Right atrium auricular region (tissue), 2 donors: ENCODE results near the gene TMEM39A. TPM values are rescaled to one million over a fixed set of nuclear protein-coding genes. Genes with fewer than 3 reads are reported as not detected.

Experiments used
- DNase-seq: peaks from one replicate; pipeline ENCODE4 v3.0.0-alpha.2; 2019; ENCODE audit warnings: low spot score
- H3K27ac ChIP-seq, 2 donors: fragments of 200-600 bp; sonication (generic); 1 replicate in 1 of 2; 2 replicates in 1 of 2; pipeline ENCODE4 v1.5.1; 2016 to 2019
- H3K27me3 ChIP-seq, 2 donors: fragments of 200-600 bp; sonication (generic); one replicate each; pipeline versions ENCODE4 v1.5.1 to v1.6.0; 2017 to 2019
- H3K36me3 ChIP-seq: fragments of 200-600 bp; sonication (generic); one replicate; pipeline ENCODE4 v1.5.1; 2016
- H3K4me1 ChIP-seq, 2 donors: fragments of 200-600 bp; sonication (generic); one replicate each; pipeline versions ENCODE4 v1.5.1 to v1.6.0; 2017 to 2019
- H3K4me3 ChIP-seq, 2 donors: fragments of 200-600 bp; sonication (generic); 1 replicate in 1 of 2; 2 replicates in 1 of 2; pipeline ENCODE4 v1.5.1; 2017 to 2019; ENCODE audit warnings: mild to moderate bottlenecking in 1 of 2, moderate library complexity in 1 of 2
- H3K9me3 ChIP-seq, 2 donors: fragments of 200-600 bp; sonication (generic); one replicate each; pipeline ENCODE4 v1.5.1; 2019
- total RNA-seq, 2 donors: library from RNA; depleted of rRNA; stranded (reverse); fragments of >200 nt; gene quantifications; one replicate each; pipeline ENCODE4 v1.1.0, GENCODE V29; 2016
- TF ChIP-seq, protein P1 (sequence below), 2 donors: fragments of 200-600 bp; sonication (generic); IDR thresholded peaks; one replicate each; pipeline ENCODE4 v1.5.1; 2019; ENCODE audit warnings: antibody characterized with exemption in 2 of 2

The TMEM39A gene
- total RNA-seq, 2 donors from 2014 or later = 21.2 to 21.5 TPM

DNA sequence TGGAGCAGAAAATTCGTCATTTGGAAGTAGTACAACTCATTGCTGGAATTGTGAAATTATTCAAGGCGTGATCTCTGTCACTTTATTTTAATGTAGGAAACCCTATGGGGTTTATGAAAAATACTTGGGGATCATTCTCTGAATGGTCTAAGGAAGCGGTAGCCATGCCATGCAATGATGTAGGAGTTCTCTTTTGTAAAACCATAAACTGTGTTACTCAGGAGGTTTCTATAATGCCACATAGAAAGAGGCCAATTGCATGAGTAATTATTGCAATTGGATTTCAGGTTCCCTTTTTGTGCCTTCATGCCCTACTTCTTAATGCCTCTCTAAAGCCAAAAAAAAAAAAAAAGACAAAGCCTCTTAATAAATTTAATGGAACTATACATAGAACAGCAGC, 29.4 kb upstream of the TMEM39A start:
- H3K27me3 ChIP-seq = no peaks in the 10 kb centered on the region
- H3K4me1 ChIP-seq = peaks cover 0 to 9% of the 10 kb centered on the region in 2 donors
- no peaks in the 10 kb centered on the region for H3K9me3 ChIP-seq
- H3K36me3 ChIP-seq = peaks cover 26% of the 10 kb centered on the region
- no peak for DNase-seq
- no peak overlapping the region for H3K27ac ChIP-seq
- TF ChIP-seq, protein P1, sequence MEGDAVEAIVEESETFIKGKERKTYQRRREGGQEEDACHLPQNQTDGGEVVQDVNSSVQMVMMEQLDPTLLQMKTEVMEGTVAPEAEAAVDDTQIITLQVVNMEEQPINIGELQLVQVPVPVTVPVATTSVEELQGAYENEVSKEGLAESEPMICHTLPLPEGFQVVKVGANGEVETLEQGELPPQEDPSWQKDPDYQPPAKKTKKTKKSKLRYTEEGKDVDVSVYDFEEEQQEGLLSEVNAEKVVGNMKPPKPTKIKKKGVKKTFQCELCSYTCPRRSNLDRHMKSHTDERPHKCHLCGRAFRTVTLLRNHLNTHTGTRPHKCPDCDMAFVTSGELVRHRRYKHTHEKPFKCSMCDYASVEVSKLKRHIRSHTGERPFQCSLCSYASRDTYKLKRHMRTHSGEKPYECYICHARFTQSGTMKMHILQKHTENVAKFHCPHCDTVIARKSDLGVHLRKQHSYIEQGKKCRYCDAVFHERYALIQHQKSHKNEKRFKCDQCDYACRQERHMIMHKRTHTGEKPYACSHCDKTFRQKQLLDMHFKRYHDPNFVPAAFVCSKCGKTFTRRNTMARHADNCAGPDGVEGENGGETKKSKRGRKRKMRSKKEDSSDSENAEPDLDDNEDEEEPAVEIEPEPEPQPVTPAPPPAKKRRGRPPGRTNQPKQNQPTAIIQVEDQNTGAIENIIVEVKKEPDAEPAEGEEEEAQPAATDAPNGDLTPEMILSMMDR (IDR thresholded peaks at IDR 0.05) = no peak
- H3K4me3 ChIP-seq = no peak overlapping the region

DNA sequence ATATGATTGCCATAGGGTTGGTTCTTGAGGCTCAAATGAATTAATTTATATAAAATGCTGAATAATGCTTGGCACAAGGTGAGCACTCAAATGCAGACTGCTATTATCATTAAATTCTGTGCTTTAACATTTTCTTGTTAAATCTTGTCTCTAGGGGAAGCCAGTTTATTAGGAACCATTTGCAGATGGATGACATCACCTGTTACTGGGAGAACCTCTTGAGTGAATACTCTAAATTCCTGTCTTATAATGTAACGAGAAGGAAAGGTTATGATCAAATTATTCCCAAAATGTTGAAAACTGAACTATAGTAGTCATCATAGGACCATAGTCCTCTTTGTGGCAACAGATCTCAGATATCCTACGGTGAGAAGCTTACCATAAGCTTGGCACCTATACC, 28.7 kb upstream of the TMEM39A start:
- peaks cover 0 to 2% of the 10 kb centered on the region in 2 donors for H3K4me1 ChIP-seq
- no peak for DNase-seq
- no peaks in the 10 kb centered on the region for H3K9me3 ChIP-seq
- H3K27me3 ChIP-seq = no peaks in the 10 kb centered on the region
- H3K4me3 ChIP-seq = no peak overlapping the region
- TF ChIP-seq, protein P1 (IDR thresholded peaks at IDR 0.05) = no peak
- H3K27ac ChIP-seq = no peak overlapping the region
- peaks cover 30% of the 10 kb centered on the region for H3K36me3 ChIP-seq

DNA sequence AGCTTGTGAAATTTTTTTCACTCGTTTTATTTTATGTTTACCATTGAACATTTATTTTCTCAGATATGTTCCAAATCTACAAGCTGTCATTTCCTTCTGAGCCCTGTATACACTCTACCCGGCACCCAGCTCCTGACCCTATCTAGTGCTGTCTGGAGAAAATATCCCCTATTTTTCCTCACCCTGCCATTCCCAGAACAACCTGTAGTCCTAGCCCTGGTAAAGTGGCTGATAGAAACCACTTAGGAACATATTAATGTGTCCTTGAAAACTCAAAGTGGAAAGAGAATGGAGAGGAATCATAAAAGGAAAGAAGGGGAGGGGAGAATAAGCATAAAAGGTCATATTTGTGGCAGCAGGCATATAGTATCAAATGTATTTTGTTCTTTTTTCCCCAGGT, 26.7 kb upstream of the TMEM39A start:
- H3K36me3 ChIP-seq = peaks cover 45% of the 10 kb centered on the region
- TF ChIP-seq, protein P1 (IDR thresholded peaks at IDR 0.05) = no peak
- DNase-seq = no peak

DNA sequence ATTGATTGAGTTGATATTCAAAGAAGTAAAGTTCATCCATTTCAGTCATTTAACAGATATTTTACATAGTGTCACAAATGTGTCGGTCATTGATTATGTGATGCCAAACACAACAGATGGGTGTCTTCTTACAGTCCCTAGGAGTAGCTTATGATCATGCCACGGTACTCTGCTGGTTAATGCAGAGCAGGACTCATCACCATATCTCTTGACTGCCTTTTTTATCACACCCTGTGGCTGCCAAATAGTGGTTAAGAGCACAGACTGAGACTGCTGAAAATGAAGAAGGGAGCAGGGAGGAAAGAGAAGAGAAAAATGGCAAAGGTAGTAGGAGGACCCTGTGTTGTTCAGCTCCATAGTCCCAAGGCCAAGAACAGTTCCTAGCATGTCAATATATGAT, 22.1 kb upstream of the TMEM39A start:
- Histone ChIP-seq H3K9me3 (no peaks in the 10 kb centered on the region), H3K36me3 (peaks cover 33% of the 10 kb centered on the region), H3K27ac (no peak overlapping the region), H3K4me3 (no peak overlapping the region), H3K27me3 (no peaks in the 10 kb centered on the region), H3K4me1 (no peaks in the 10 kb centered on the region)
- no peak for DNase-seq
- TF ChIP-seq, protein P1 (IDR thresholded peaks at IDR 0.05) = no peak

More for the DNA sequence above, 26.7 kb upstream of the TMEM39A start:
- Histone ChIP-seq H3K27me3 (no peaks in the 10 kb centered on the region), H3K27ac (no peak overlapping the region), H3K9me3 (no peaks in the 10 kb centered on the region), H3K4me1 (no peaks in the 10 kb centered on the region), H3K4me3 (no peak overlapping the region)

DNA sequence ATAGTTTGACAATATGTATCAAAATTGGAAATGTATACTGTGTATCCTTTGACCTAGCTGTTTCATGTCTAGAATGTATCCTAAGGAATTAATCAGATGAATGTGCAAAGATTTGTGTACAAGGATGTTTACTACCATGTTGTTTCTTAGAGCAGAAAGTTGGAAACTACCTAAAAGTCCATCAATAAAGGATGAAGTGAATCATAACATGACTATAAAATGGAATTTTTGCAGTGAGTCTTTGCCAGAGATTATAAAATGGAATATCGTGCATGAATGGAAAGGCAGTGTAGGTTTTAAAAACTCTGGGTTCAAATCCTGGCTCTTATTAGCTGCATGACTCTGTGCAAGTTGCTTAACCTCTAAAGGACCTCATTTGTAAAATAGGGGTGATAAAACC, 19.7 kb upstream of the TMEM39A start:
- Histone ChIP-seq H3K27me3 (no peaks in the 10 kb centered on the region), H3K27ac (no peak overlapping the region), H3K4me1 (no peaks in the 10 kb centered on the region), H3K9me3 (no peaks in the 10 kb centered on the region), H3K4me3 (no peak overlapping the region), H3K36me3 (peaks cover 22% of the 10 kb centered on the region)
- DNase-seq = no peak
- TF ChIP-seq, protein P1 (IDR thresholded peaks at IDR 0.05) = no peak

DNA sequence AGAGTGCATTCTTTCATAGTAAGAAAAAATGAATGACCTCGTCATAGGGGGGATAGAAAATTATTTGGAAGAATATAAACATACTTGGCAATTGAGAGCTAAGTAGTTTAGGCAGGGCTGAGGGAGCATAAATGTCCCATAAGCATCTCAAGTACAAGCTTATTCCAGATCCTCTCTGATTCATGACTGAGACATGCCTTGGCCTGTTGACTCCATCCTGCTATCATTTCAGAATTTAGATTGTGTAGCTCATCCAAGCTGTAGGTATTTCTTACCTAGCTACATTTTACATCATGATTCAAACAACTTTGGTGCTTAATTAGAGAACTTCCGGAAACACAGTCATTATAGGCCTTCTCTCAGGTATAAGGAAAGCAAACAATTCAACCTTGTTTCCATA, 17.7 kb upstream of the TMEM39A start:
- Histone ChIP-seq H3K9me3 (no peaks in the 10 kb centered on the region), H3K4me1 (no peaks in the 10 kb centered on the region), H3K27me3 (no peaks in the 10 kb centered on the region), H3K36me3 (peaks cover 24% of the 10 kb centered on the region), H3K4me3 (no peak overlapping the region), H3K27ac (no peak overlapping the region)
- TF ChIP-seq, protein P1 (IDR thresholded peaks at IDR 0.05) = no peak
- DNase-seq = no peak
